K562 (cell line): ENCODE data around the gene HOXB8. TPM values are rescaled to one million over a fixed set of nuclear protein-coding genes. Genes with fewer than 3 reads are reported as not detected.

Experiments
- CBX5 ChIP-seq: IDR thresholded peaks from 2 replicates; pipeline ENCODE4 v1.6.1; 2014; ENCODE audit warnings: low read depth, borderline replicate concordance
- CREBBP ChIP-seq: IDR thresholded peaks from one replicate; pipeline ENCODE4 v1.6.1; 2012; ENCODE audit warnings: low read depth, mild to moderate bottlenecking, control low read depth, inconsistent platforms, low read length
- ETV1 ChIP-seq: fragments of 450-650 bp; conservative IDR thresholded peaks from 2 replicates; pipeline ENCODE4 v1.6.1; 2016; ENCODE audit warnings: missing genetic modification characterization, control low read depth, low read depth, missing compliant biosample characterization
- KDM5B ChIP-seq: fragments of 200-600 bp; sonication (generic); IDR thresholded peaks from 2 replicates; pipeline ENCODE4 v1.6.1; 2012; ENCODE audit warnings: low read depth, mild to moderate bottlenecking, moderate library complexity, low read length, control low read depth, inconsistent platforms; ENCODE audit not compliant: insufficient replicate concordance
- MBD2 ChIP-seq: sonication (generic); IDR thresholded peaks from 2 replicates; pipeline ENCODE4 v1.6.1; 2016; ENCODE audit warnings: low read depth, borderline replicate concordance
- NELFE ChIP-seq: IDR thresholded peaks from 2 replicates; pipeline ENCODE4 v1.6.1; 2011; ENCODE audit warnings: mild to moderate bottlenecking; ENCODE audit not compliant: insufficient read depth, insufficient read length
- NFIC ChIP-seq: fragments of 450-650 bp; IDR thresholded peaks from 2 replicates; pipeline ENCODE4 v1.6.1; 2017; ENCODE audit warnings: mild to moderate bottlenecking, inconsistent platforms
- PCBP1 ChIP-seq: fragments of 200-400 bp; formaldehyde crosslinking; IDR thresholded peaks from 2 replicates; pipeline ENCODE4 v1.6.1; 2018; ENCODE audit warnings: mild to moderate bottlenecking, low read depth, low read length; ENCODE audit not compliant: poor library complexity, severe bottlenecking
- RBM14 ChIP-seq: fragments of 200-400 bp; formaldehyde crosslinking; IDR thresholded peaks from 2 replicates; pipeline ENCODE4 v1.6.1; 2018; ENCODE audit warnings: low read depth, mild to moderate bottlenecking, low read length, moderate library complexity, borderline replicate concordance; ENCODE audit not compliant: insufficient read depth
- SAP30 ChIP-seq: fragments of 200-600 bp; sonication (generic); IDR thresholded peaks from 2 replicates; pipeline ENCODE4 v1.6.1; 2012; ENCODE audit warnings: borderline replicate concordance, low read depth, mild to moderate bottlenecking, moderate library complexity, low read length, control low read depth, inconsistent platforms; ENCODE audit not compliant: insufficient read depth, poor library complexity, severe bottlenecking
- SNAPC5 ChIP-seq: fragments of 250-450 bp; sonication (Bioruptor Pico); IDR thresholded peaks from 2 replicates; pipeline ENCODE4 v1.8.0; 2021; ENCODE audit warnings: moderate library complexity, mild to moderate bottlenecking, inconsistent platforms
- ZBTB17 ChIP-seq: fragments of 450-650 bp; formaldehyde crosslinking; IDR thresholded peaks from 2 replicates; pipeline ENCODE4 v1.4.0; 2020; ENCODE audit warnings: mild to moderate bottlenecking
- ZBTB9 ChIP-seq: fragments of 450-650 bp; formaldehyde crosslinking; IDR thresholded peaks from 2 replicates; pipeline ENCODE4 v1.4.0; 2020; ENCODE audit warnings: mild to moderate bottlenecking, moderate library complexity
- ZFP36 ChIP-seq: fragments of 150-350 bp; IDR thresholded peaks from 2 replicates; pipeline ENCODE4 v1.6.1; 2018; ENCODE audit warnings: low read length, low read depth; ENCODE audit not compliant: partially characterized antibody
- ZNF212 ChIP-seq: fragments of 450-650 bp; formaldehyde crosslinking; IDR thresholded peaks from 2 replicates; pipeline ENCODE4 v1.4.0; 2020; ENCODE audit warnings: mild to moderate bottlenecking
- ZNF395 ChIP-seq: fragments of 200-800 bp; sonication (Bioruptor generic); IDR thresholded peaks from 2 replicates; pipeline ENCODE4 v1.6.1; 2017; ENCODE audit warnings: missing genetic modification characterization, missing compliant biosample characterization
- ZNF592 ChIP-seq: fragments of 450-650 bp; IDR thresholded peaks from 2 replicates; pipeline ENCODE4 v1.6.1; 2017; ENCODE audit warnings: antibody characterized with exemption, mild to moderate bottlenecking
- polyA plus RNA-seq, 8 experiments: library from polyadenylated mRNA; depleted of rRNA in 4 of 8; stranded (reverse) in 5 of 8; unstranded in 3 of 8; fragments of >200 nt; fragmentation: Nextera tagmentation in 2 of 8; fragmentation: Illumina TruSeq in 1 of 8; extraction: Ambion mirVana in 2 of 8; extraction: Trizol in 1 of 8; gene quantifications; 2 replicates each; pipeline versions ENCODE4 v1.2.1 to v1.2.3, GENCODE V29; 2011 to 2014; ENCODE audit warnings: inconsistent platforms in 1 of 8, missing spikeins in 1 of 8
- total RNA-seq, 7 experiments: library from RNA; depleted of rRNA in 6 of 7; stranded (reverse); fragments of >200 nt in 6 of 7; fragmentation: Illumina TruSeq in 2 of 7; extraction: Trizol in 2 of 7; gene quantifications; 2 replicates each; pipeline versions ENCODE4 v1.2.1 to v1.2.3, GENCODE V29; 2011 to 2021; ENCODE audit warnings: low replicate concordance in 1 of 7

Gene HOXB8
- total and polyA plus RNA-seq, 9 of the 15 experiments (the other 6 are each of a cell fraction or from before 2014, with no cell fraction given): 0.52 to 23.8 (median 3.6) TPM

GRCh38 chr17:48624544-48625494 lies 9.7 kb upstream of the HOXB8 start (continued):
- TF ChIP-seq ZBTB17 (CRISPR knock-in tag) (peak; percentile 55; the same call in 1 of the 2 replicates), KDM5B (peak; percentile 54), NELFE (no peak), ZNF212 (CRISPR knock-in tag) (no peak), ETV1 (tag) (peak; percentile 69), RBM14 (0 out of 2 replicates have a peak, but pooled peaks have one; percentile 88), CREBBP (no peak), PCBP1 (peak; percentile 91), SNAPC5 (CRISPR knock-in tag) (no peak), CBX5 (no peak), ZBTB9 (CRISPR knock-in tag) (no peak), ZNF395 (CRISPR knock-in tag) (0 out of 2 replicates have a peak, but pooled peaks have one; percentile 12), NFIC (no peak), SAP30 (peak; percentile 26), MBD2 (no peak), ZNF592 (no peak), ZFP36 (no peak)
